Fibroblast of lung (primary cell): ENCODE data around the gene PSMD13.

Source experiments
- EZH2 ChIP-seq: IDR thresholded peaks from 2 replicates; pipeline ENCODE4 v1.5.1; 2012; ENCODE audit warnings: low read length, control low read depth, mild to moderate bottlenecking; ENCODE audit errors: missing control alignments
- TF ChIP-seq, protein P1 (sequence below), 2 donors: IDR thresholded peaks in 1 of 2; conservative IDR thresholded peaks in 1 of 2; 1 replicate in 1 of 2; 2 replicates in 1 of 2; pipeline ENCODE4 v1.5.1; 2011 to 2012; ENCODE audit warnings: low read length in 2 of 2, control low read depth in 1 of 2, inconsistent platforms in 1 of 2, low read depth in 1 of 2, mild to moderate bottlenecking in 1 of 2

DNA sequence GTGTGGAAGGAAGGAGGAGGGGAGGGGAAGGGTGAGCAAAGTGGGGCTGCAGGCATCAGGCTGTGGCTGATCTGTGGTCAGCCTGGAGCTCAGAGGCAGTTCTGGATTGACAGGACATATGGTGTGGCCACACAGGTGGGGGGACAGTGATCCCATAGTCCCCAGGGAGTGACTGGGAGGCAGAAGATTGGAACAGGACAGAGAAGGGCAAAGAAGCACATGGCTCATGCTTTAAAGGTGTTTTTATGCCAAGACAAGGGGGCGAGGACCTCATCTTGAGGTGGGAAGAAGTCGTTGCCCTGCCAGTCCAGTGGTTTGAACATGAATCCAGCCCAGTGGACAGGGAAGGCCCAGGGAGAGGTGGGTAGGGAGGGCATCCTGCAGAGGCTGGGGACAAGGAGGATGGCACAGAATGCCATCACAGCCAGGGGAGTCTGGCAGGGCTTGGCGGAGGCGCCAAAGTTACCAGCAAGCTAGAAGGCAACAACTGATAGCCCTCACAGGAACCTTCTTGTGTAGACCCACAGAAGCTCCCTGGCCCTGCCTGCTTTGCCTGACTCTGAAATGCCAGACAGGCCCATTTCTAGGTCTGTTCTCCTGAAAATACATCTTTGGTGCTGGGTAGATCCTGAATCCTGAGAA is 32.7 kb upstream of the PSMD13 start:
- TF ChIP-seq, protein P1, sequence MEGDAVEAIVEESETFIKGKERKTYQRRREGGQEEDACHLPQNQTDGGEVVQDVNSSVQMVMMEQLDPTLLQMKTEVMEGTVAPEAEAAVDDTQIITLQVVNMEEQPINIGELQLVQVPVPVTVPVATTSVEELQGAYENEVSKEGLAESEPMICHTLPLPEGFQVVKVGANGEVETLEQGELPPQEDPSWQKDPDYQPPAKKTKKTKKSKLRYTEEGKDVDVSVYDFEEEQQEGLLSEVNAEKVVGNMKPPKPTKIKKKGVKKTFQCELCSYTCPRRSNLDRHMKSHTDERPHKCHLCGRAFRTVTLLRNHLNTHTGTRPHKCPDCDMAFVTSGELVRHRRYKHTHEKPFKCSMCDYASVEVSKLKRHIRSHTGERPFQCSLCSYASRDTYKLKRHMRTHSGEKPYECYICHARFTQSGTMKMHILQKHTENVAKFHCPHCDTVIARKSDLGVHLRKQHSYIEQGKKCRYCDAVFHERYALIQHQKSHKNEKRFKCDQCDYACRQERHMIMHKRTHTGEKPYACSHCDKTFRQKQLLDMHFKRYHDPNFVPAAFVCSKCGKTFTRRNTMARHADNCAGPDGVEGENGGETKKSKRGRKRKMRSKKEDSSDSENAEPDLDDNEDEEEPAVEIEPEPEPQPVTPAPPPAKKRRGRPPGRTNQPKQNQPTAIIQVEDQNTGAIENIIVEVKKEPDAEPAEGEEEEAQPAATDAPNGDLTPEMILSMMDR (conservative IDR thresholded peaks at IDR 0.05 in 1 of 2, IDR thresholded peaks at IDR 0.05 in 1 of 2; ENCODE audit: low read depth in 1 of 2, low read length in 2 of 2): no peak
- no peak for TF ChIP-seq EZH2
